Thyroid gland (tissue), 4 donors: Measurements from ENCODE around the gene CREB3L1. TPM values are rescaled to one million over a fixed set of nuclear protein-coding genes. Genes with fewer than 3 reads are reported as not detected.

ENCODE experiments used
- DNase-seq, 2 donors: peaks; one replicate each; pipeline ENCODE4 v3.0.0-alpha.2; 2019
- H3K27ac ChIP-seq, 3 donors: fragments of 200-600 bp; sonication (generic); 1 replicate in 2 of 3; 2 replicates in 1 of 3; pipeline ENCODE4 v1.5.1; 2016 to 2019; ENCODE audit warnings: mild to moderate bottlenecking in 1 of 3, moderate library complexity in 1 of 3
- H3K27me3 ChIP-seq: fragments of 200-600 bp; sonication (generic); one replicate; pipeline ENCODE4 v1.5.1; 2019
- H3K36me3 ChIP-seq, 2 donors: fragments of 200-600 bp; sonication (generic); one replicate each; pipeline ENCODE4 v1.5.1; 2016 to 2019
- H3K4me1 ChIP-seq, 2 donors: fragments of 200-600 bp; sonication (generic); one replicate each; pipeline ENCODE4 v1.5.1; 2017 to 2019
- H3K4me3 ChIP-seq, 3 donors: fragments of 200-600 bp; sonication (generic); replicated peaks in 1 of 3; 1 replicate in 2 of 3; 2 replicates in 1 of 3; pipeline ENCODE4 v1.5.1; 2016; ENCODE audit warnings: mild to moderate bottlenecking in 1 of 3
- H3K9me3 ChIP-seq: fragments of 200-600 bp; sonication (generic); one replicate; pipeline ENCODE4 v1.5.1; 2017
- POLR2A ChIP-seq, 2 donors: fragments of 450-650 bp; IDR thresholded peaks; one replicate each; pipeline ENCODE4 v1.6.1; 2017; ENCODE audit warnings: antibody characterized with exemption in 2 of 2, mild to moderate bottlenecking in 2 of 2, moderate library complexity in 1 of 2
- WGBS, 2 donors: methylation state at CpG; one replicate each; pipeline ENCODE4 v1.1.5; 2017; 5-methylcytosine and 5-hydroxymethylcytosine counted together
- intact Hi-C: fragments of 100-400 bp; cut with DNase I; formaldehyde crosslinking; loops from one replicate; pipeline ENCODE4 v1.15.1; 2023
- total RNA-seq, 4 donors: library from RNA; depleted of rRNA; stranded (reverse); fragments of >200 nt; gene quantifications; one replicate each; pipeline ENCODE4 v1.2.3, GENCODE V29; 2016
- TF ChIP-seq, protein P1 (sequence below), 6 experiments: fragments of 200-600 bp in 3 of 6; fragments of 450-650 bp in 3 of 6; sonication (generic) in 3 of 6; IDR thresholded peaks; one replicate each; pipeline ENCODE4 v1.5.1; 2016 to 2019; ENCODE audit warnings: antibody characterized with exemption in 6 of 6, mild to moderate bottlenecking in 2 of 6, inconsistent platforms in 1 of 6, moderate library complexity in 1 of 6

CREB3L1 gene
- total RNA-seq, 4 donors from 2014 or later = 0.88 to 3.1 (median 2.1) TPM

DNA sequence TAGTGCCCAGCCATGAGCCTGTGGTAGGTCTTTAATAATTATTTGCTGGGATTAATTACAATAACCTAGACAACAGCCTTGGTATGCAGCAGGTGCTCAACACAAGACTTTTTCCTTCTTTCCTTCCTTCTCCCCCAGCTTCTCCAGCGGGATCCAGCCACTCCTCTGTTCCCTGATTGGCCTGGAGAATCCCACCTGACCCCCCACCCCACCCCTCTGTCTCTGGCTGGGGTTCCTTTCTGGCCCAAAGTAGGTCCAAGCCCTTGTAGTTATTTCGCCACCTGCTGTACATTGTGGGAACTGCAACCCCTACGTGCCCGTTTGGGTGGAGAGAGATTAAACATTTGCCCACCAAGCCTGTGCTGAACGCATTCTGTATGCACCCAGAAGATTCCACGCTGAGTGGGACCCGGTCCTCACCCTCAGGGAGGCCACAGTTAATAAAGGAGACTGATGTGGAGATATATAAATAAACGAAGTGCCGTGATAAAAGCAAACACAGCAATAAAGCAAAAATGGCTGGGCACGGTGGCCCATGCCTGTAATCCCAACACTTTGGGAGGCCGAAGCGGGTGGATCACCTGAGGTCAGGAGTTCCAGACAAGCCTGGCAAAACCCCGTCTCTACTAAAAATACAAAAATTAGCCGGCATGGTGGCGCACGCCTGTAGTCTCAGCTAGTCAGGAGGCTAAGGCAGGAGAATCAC lies 37.7 kb downstream of the CREB3L1 start:
- Histone ChIP-seq H3K36me3 (no peaks in the 10 kb centered on the region), H3K9me3 (no peaks in the 10 kb centered on the region), H3K4me1 (peaks cover 0 to 5% of the 10 kb centered on the region in 2 donors), H3K27ac (no peak overlapping the region), H3K27me3 (no peaks in the 10 kb centered on the region), H3K4me3 (no peak overlapping the region)
- intact Hi-C loops = no loop called here
- TF ChIP-seq, protein P1, sequence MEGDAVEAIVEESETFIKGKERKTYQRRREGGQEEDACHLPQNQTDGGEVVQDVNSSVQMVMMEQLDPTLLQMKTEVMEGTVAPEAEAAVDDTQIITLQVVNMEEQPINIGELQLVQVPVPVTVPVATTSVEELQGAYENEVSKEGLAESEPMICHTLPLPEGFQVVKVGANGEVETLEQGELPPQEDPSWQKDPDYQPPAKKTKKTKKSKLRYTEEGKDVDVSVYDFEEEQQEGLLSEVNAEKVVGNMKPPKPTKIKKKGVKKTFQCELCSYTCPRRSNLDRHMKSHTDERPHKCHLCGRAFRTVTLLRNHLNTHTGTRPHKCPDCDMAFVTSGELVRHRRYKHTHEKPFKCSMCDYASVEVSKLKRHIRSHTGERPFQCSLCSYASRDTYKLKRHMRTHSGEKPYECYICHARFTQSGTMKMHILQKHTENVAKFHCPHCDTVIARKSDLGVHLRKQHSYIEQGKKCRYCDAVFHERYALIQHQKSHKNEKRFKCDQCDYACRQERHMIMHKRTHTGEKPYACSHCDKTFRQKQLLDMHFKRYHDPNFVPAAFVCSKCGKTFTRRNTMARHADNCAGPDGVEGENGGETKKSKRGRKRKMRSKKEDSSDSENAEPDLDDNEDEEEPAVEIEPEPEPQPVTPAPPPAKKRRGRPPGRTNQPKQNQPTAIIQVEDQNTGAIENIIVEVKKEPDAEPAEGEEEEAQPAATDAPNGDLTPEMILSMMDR (IDR thresholded peaks at IDR 0.05) = peak; percentile 45 to 94 (median 68)
- TF ChIP-seq POLR2A (IDR thresholded peaks at IDR 0.05) = no peak
- 54 to 63% methylated on average over 16 of the region's 16 CpGs for WGBS, 2 donors
- DNase-seq = peak; percentile 61 to 64

DNA sequence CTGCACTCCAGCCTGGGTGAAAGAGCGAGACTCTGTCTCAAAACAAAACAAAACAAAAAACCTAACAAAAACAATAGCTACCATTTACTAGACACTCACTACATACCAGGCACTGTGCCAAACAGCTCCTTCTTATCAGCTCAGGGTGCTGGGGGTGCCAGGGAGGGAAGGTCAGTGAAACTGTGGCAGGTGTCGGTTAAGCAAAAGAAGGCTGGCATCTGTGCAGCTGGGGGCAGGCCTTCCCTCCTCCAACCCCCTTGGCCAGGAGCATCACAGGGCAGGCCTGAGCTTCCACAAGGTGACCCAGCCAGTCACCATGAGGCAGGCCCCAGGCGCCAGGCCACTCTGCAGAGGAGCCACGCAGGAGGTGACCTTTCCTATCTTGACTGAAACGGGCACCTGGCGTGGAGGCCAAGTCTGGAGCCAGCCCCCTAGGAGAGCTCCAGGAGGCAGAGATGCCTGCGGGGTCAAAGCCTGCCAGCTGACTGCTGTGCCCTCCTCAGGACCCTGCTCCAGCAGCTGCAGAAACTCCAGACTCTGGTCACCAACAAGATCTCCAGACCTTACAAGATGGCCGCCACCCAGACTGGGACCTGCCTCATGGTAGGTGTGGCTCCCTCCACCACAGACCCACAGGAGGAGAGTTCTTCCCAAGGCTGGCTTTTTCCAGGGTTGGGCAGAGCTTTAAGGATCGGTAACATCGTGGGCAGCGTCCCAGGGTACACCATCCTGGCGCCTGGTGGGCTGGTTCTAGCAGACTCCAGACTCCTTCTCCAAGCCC lies 38.5 kb downstream of the CREB3L1 start:
- H3K27ac ChIP-seq = no peak overlapping the region
- intact Hi-C loops = no loop called here
- no peak overlapping the region for H3K4me3 ChIP-seq
- no peaks in the 10 kb centered on the region for H3K27me3 ChIP-seq
- no peaks in the 10 kb centered on the region for H3K9me3 ChIP-seq
- peak; percentile 29 to 32 for DNase-seq
- TF ChIP-seq, protein P1 (IDR thresholded peaks at IDR 0.05) = no peak
- TF ChIP-seq POLR2A (IDR thresholded peaks at IDR 0.05) = no peak
- H3K4me1 ChIP-seq = peaks cover 0 to 5% of the 10 kb centered on the region in 2 donors
- no peaks in the 10 kb centered on the region for H3K36me3 ChIP-seq
- WGBS, 2 donors = 58 to 87% methylated on average over 3 to 10 of the region's 12 CpGs

DNA sequence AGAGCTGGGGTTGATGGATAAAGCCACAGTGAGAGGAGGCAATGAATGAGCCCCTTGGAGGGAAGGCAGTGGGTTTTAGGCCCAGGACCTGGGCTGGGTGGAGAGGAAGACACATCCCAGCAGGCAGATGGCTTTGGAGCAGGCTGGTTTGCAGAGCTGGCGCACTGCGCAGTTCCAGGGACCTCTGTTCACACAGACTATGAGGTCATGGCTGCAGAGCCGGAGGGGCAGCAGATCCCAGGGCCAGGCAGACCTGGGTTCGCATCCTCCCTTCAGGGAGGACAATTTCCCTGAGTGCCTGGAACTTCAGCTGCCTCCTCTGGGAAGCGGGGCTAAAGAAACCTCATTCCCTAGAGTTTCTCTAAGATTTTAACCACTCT lies 41.6 kb downstream of the CREB3L1 start:
- H3K27me3 ChIP-seq = no peaks in the 10 kb centered on the region
- intact Hi-C loops = no loop called here
- H3K9me3 ChIP-seq = no peaks in the 10 kb centered on the region
- 86 to 97% methylated on average over 2 to 5 of the region's 5 CpGs for WGBS, 2 donors
- TF ChIP-seq, protein P1 (IDR thresholded peaks at IDR 0.05) = no peak
- no peak for TF ChIP-seq POLR2A (IDR thresholded peaks at IDR 0.05)
- no peaks in the 10 kb centered on the region for H3K36me3 ChIP-seq
- H3K4me3 ChIP-seq = no peak overlapping the region
- DNase-seq = no peak
- no peak overlapping the region for H3K27ac ChIP-seq
- H3K4me1 ChIP-seq = peaks cover 0 to 5% of the 10 kb centered on the region in 2 donors

DNA sequence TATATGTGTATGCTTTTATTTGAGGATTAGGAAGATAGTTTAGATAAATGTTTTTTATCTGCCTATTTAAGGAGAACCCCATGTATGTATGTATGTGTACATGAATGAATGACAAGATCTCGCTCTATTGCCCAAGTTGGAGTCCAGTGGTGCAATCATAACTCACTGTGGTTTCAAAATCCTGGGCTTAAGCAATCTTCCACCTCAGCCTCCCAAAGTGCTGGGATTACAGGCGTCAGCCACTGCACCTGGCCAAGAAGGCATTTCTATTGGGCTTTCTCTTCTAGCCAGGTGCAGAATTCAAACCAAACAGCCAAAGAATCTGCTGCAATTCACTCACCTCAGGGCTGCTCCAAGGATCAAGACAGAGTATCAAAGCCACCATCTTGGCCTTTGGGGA lies 44.3 kb downstream of the CREB3L1 start:
- 94% methylated on average over 2 of the region's 2 CpGs for WGBS, 2 donors
- DNase-seq = no peak
- H3K4me1 ChIP-seq = no peaks in the 10 kb centered on the region
- H3K9me3 ChIP-seq = no peaks in the 10 kb centered on the region
- H3K27me3 ChIP-seq = no peaks in the 10 kb centered on the region
- no peak overlapping the region for H3K27ac ChIP-seq
- TF ChIP-seq, protein P1 (IDR thresholded peaks at IDR 0.05) = no peak
- no peak for TF ChIP-seq POLR2A (IDR thresholded peaks at IDR 0.05)
- H3K4me3 ChIP-seq = no peak overlapping the region
- intact Hi-C loops = no loop called here
- no peaks in the 10 kb centered on the region for H3K36me3 ChIP-seq

DNA sequence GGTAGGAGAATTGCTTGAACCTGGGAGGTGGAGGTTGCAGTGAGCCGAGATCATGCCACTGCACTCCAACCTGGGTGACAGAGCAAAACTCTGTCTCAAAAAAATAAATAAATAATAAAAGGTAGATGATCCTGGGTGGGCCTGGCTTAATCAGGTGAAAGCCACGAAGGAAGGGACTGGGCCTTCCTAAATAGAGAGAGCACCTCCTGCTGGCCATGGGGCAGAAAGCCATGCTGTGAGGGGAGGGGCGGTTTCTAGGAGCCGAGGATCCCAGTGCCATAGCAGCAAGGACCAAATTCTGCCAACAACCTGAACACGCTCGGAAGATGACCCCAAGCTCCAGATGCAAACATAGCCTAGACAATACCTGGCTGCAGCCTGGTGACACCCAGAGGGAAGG lies 45.3 kb downstream of the CREB3L1 start:
- 87 to 88% methylated on average over 6 of the region's 6 CpGs for WGBS, 2 donors
- TF ChIP-seq, protein P1 (IDR thresholded peaks at IDR 0.05) = no peak
- no peak for TF ChIP-seq POLR2A (IDR thresholded peaks at IDR 0.05)
- Histone ChIP-seq H3K27me3 (no peaks in the 10 kb centered on the region), H3K4me1 (no peaks in the 10 kb centered on the region), H3K9me3 (no peaks in the 10 kb centered on the region), H3K36me3 (no peaks in the 10 kb centered on the region), H3K27ac (no peak overlapping the region), H3K4me3 (no peak overlapping the region)
- no peak for DNase-seq
- intact Hi-C loops = no loop called here
